ENCODE results near the gene MMP15.

GRCh38 chr16:58086381-58087208 is 61.0 kb downstream of the MMP15 start:
- TF ChIP-seq CTCF (IDR thresholded peaks at IDR 0.05; ENCODE audit: borderline replicate concordance, extremely low read depth, low read length, poor library complexity, severe bottlenecking): no peak
- TF ChIP-seq EZH2 (IDR thresholded peaks at IDR 0.05; ENCODE audit: borderline replicate concordance, low read depth, low read length, severe bottlenecking): no peak

Measured in DND-41 (cell line).